Kidney glomerular epithelial cell (primary cell): Measurements from ENCODE around the gene RASSF9.

ENCODE experiments used
- DNase-seq: peaks from one replicate; lab custom pipeline; 2025; lab: John Stamatoyannopoulos, UW

Gene RASSF9

DNA sequence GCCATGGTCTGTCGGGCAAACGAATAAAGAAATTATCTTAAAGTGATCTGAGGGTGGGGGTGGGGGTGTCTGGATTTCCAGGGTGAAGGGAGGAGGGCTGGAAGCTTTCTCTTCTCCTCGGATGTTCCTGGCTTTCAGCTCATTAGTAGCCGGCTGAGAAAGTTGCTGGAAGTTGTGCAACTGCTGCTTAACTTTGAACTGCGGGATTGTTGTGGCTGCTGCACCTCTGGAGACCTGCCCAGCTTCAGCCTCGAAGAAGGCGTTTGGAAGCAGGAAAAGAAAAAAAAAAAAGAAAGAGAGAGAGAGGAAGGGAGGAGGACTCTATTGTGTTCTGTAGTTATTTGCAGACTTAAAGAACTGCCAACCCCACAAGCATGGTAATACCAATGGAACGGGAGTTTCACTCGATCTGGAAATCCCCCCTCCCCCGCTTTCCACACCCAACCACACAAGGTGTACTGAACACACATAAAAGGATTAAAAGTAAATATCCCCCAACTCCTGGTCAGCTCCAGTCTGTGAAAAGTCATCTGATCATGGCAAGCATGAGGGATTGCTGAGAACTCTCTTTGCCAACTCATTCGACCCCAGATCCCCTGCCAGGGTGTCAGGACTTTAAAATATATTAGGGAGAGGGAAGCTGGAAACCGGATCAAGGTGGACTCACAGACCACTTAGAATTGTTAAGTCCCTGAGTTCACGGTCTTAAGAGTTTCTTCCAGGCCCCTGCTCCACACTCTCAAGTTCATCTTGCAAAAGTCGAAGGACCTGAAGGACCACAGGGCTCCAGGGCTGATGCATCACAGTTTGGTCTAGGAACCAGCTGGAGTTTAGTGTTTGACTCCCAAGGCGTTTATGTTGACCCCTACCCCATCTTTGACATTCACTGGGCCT is at the start of gene RASSF9:
Gene RASSF9, minus strand, starts transcription at position 213 of the 894 bp plus-strand sequence. Its CDS starts 208 bp downstream, at position 5.
- peak; percentile 67 for DNase-seq

GRCh38 chr12:85883763-85884162 is 47.6 kb upstream of the RASSF9 start:
- no peak for DNase-seq

GRCh38 chr12:85877459-85877858 is 41.2 kb upstream of the RASSF9 start:
- no peak for DNase-seq

DNA sequence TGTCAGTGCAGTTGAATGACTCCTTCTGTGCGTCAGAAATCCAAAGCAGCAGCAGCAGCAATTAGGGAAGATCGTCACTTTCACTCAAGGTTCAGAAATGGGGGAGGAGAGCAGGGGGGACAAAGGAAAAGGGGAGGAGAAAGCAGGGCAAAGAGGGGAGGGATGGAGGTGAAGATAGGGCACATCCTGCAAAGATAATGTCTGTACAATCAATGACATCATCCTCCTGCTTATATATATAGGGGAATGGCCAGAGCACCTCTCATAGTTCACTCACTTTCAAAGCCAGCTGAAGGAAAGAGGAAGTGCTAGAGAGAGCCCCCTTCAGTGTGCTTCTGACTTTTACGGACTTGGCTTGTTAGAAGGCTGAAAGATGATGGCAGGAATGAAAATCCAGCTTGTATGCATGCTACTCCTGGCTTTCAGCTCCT is 37.8 kb upstream of the RASSF9 start, which contains the start of gene NTS:
Gene NTS, plus strand, starts transcription at position 265 of the 431 bp plus-strand sequence. Its CDS starts 109 bp downstream, at position 374.
- no peak for DNase-seq

DNA sequence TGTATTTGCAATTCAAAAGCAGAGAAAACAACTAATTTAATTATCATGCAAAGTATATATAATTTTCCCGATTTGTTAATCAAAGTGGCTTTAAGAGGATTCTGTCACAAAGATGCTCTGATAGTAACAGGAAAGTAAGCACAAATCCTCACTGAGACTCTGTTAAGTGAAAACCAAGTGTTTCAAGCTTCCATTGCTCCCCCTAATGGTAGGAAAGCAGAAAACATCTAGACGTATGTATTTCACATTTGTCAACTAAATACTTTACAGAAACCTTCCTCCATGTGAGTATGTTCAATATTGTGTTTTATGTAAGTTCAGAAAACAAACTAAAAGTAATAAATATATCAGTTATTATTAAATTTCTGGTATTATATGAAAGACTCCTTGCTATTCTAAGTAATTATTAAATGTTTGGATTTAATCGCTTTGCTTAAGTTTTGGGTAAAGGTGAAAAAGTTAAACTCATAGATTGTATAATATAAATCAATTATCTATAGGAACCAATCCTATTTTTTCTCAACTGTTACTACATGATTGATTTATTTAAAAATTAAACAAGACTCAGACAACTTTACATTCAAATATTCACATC is 36.4 kb upstream of the RASSF9 start:
- peak; percentile 61 for DNase-seq

DNA sequence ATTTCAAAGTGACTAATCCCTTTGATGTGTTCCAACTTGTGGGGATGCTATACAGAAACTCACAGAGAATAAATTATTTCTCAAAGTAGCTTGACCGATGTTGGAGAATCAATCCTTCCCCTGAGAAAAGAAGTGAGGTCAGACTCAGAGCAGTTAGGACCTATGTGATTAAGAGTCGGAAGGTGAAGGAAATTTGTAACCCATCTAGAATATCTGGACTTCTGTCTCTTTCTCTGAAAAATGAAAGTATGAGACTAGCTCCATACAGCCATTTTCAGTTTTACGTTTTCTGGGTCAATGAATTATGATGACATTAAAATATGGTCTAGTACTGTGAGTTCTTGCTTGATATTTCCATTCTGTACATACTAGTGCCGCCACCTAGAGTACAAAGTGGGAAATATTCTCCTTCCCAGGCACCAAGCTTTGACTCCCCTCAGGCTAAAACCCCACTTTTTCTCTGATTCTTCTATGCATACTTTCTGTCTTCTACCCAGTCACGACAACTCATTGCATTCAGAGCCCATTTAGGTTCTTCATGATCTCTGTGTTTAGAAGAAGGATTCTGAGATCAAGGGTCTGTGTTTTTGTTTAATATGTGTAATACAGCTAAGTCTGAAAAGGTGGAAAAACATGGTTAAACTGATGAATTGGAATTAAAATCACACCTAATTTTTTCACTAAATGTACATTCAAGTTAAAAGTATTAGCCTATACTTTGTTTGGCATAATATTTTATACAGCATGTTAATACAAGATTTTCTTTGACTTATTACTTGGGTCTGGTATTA is 31.0 kb upstream of the RASSF9 start:
- peak; percentile 48 for DNase-seq

DNA sequence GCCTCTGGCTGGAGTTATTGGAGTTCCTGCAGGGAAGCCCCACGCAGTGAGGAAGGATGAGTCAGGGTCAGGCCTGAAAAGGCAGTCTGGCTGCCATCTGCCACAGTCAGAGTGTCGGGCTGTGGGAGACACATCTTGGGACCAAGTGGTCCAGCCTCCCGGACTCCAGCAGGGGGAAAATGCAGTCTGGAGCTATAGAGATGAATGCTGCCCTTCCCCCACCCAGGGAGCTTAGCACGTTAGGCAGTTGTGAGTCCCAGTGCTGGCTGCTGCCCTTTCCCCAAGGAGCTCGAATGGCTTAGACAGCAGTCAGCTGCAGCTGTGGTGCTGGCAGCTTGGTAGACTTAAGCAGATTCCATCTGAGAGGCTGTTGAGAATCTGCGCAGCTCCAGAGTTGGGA is 29.7 kb upstream of the RASSF9 start:
- no peak for DNase-seq

DNA sequence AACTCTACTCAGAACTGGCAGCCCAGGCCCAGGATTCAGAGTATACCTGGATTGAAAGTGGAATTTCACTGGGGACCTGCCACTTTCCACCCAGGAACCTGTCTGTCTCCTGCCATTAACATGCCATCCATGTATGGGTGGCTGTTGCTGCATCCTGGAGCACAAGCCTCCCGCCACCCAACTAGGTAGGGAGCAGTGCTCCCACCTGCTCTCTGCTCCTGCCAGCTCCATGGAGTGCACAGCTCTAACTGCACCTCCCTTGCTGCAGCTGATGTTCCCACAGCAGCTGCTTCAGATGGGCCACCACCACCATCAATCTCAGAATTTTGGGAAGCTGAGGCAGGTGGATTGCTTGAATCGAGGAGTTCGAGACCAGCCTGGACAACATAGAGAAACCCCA is 20.8 kb upstream of the RASSF9 start:
- no peak for DNase-seq

- DNase-seq = no peak
These were observed 19.1 kb upstream of the RASSF9 start for GRCh38 chr12:85855305-85855704.

DNA sequence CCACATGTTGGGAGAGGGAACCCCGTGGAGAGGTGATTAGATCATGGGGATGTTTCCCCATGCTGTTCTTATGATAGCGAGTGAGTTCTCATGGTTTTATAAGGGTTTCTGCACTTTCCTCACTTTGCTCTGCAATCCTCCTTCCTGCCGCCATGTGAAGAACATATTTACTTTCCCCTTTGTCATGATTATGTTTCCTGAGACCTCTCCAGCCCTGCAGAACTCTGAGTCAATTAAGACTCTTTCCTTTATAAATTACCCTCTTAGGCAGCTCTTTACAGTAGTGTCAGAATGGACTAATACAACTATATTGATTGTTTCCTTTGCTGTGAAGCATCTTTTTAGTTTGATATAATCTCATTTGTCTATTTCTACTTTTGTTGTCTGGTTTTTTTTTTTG is 13.1 kb upstream of the RASSF9 start:
- no peak for DNase-seq

DNA sequence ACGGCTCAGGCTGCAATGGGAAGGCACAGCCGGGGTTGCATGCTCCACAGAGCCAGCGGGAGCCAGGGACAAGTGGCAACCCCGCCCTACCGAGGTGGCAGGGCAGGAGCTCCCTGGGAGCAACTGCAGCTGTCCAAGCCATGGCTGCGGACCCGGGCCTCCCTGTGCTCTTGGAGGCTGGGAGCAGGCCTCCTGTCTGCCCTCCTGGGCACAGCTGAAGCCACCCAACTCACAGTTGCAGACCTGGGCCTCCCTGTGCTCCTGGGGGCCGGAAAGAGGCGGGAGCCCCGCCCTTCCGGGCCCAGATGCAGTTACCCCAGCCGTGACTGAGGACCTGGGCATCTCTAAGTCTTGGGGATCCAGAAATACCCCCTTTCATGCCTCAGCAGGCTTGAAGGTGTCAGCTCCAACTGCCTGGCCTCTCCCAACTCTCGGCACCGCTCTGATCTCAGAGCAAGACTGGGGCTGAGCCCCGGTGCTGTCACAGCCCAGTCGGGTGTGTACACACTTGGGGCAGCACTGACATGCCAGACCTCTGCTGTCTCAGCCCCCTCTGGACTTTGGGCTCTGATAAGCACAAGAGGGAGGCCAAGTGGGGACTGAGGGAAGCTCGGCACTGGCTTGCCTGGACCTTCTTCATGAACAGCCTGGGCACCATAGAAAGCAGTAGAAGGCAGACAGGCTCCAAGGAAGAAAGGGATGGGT is 7.5 kb upstream of the RASSF9 start:
- DNase-seq = no peak

- peak; percentile 67 for DNase-seq
These were observed 598 bp downstream of the RASSF9 start for GRCh38 chr12:85835426-85836196.

DNA sequence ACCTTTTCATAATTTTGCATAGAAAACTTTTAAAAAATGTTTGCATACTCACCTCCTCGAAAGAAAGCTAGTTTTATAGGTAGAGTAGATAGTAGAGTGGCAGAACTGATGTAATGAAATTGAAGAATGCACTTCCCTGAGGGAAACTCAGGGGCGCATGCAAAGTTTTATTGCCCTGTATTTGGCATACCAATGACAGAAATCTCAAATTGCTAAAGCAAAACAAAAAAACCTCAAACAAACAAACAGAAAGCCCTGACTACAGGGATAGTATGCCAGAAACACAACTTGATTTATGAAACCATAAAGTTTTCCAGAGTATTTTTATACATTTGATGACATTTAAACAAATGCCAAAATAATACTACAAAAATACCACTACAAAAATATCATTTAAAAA is 1.8 kb downstream of the RASSF9 start:
- no peak for DNase-seq

DNA sequence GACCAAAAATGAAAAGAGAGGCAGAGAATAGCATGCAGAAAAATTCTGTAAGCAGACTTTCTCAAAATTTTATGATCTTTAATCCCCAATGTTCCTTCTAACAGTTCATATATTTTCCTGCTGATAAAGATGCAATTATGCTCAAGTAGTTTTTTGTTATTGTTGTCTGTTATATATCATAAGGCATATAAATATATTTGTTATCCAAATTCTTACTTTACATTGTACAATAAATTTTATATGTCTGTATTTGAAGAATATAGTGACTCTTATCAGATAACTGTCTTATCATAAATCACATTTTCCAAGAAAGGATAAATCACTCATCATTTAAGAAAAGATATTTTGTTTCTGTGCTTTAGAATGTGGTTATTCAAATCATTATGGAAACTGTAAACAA is 2.6 kb downstream of the RASSF9 start:
- DNase-seq = no peak

GRCh38 chr12:85831327-85831990 is 4.8 kb downstream of the RASSF9 start:
- DNase-seq = no peak

DNA sequence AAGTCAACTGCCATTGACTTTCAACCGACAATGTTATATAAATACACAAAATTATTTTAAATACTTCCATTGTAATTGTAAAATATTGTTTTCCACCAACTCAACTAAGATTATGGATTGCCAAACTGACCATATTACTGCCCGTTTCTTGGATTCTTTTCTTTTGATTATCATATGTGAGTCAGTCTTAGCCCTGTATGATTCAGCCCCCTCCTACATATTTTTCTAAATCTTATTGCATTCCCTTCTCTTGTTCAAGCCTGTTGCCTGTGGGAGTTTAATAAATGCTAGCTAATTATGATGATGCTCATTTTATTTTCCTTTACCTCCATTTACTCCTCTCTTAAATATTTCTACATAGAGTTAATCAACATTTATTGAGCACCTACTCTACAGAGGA is 6.8 kb downstream of the RASSF9 start:
- DNase-seq = peak; percentile 18

DNA sequence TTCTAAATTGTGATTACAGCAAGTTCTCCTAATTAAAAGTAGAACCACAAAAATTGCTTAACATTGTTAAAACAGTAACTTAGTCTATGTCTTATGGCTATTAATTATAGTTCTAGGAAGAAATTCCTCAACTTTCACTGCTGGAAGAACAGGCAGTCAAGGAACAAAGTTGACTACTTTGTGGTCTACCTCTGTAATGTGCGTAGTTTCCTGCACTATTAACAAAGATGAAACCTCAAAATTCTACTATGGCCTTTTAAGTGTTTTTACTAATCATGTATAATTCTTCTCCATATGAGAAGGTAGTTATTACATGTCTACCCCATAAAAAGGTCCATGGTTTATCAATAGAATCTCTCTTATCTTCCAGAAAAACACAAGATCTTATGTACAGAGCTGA is 7.6 kb downstream of the RASSF9 start:
- no peak for DNase-seq

- peak; percentile 92 for DNase-seq
These were observed 10.5 kb downstream of the RASSF9 start for GRCh38 chr12:85825746-85826145.

GRCh38 chr12:85823436-85824180 is 12.6 kb downstream of the RASSF9 start:
- peak; percentile 54 for DNase-seq

- DNase-seq = no peak
These were observed 14.4 kb downstream of the RASSF9 start for GRCh38 chr12:85821759-85822158.
